Activated naive CD8-positive, alpha-beta T cell treated with anti-CD3 and anti-CD28 coated beads, Interleukin-2, amount 10 ng/mL, durations not matched to agents 7 days and 5 days (primary cell): ENCODE data around the gene MARCHF9. TPM values are rescaled to one million over a fixed set of nuclear protein-coding genes. Genes with fewer than 3 reads are reported as not detected.

ENCODE experiments used
- ATAC-seq: fragments of 150-1000 bp; cut with Tn5 transposase; one replicate; pipeline ENCODE4 v1.10.0; 2021; ENCODE audit warnings: low read depth, moderate library complexity
- POLR2A ChIA-PET: fragments of 350-600 bp; sonication (Branson Sonifier 250); formaldehyde crosslinking; loops from one replicate; lab custom pipeline; 2021; ENCODE audit warnings: antibody characterized with exemption; lab: Charles Lee
- DNase-seq: peaks from one replicate; pipeline ENCODE4 v3.0.0; 2021
- H3K27ac Mint-ChIP-seq: one replicate; pipeline ENCODE4 v1.8.0; 2022; ENCODE audit warnings: mild to moderate bottlenecking, mixed read lengths
- H3K27me3 Mint-ChIP-seq: one replicate; pipeline ENCODE4 v1.8.0; 2022; ENCODE audit warnings: mild to moderate bottlenecking, moderate library complexity, mixed read lengths
- H3K36me3 Mint-ChIP-seq: one replicate; pipeline ENCODE4 v1.8.0; 2021; ENCODE audit warnings: mild to moderate bottlenecking, mixed read lengths
- H3K4me1 Mint-ChIP-seq: one replicate; pipeline ENCODE4 v1.8.0; 2021; ENCODE audit warnings: mixed read lengths
- H3K4me3 Mint-ChIP-seq: one replicate; pipeline ENCODE4 v1.8.0; 2022; ENCODE audit warnings: mild to moderate bottlenecking, moderate library complexity, mixed read lengths
- H3K9me3 Mint-ChIP-seq: one replicate; pipeline ENCODE4 v1.8.0; 2021; ENCODE audit warnings: mixed read lengths
- total RNA-seq, 2 experiments: library from RNA; stranded (reverse); gene quantifications; one replicate each; pipeline ENCODE4 v1.2.3, GENCODE V29; 2021

MARCHF9 gene
- total RNA-seq, 2 experiments from 2014 or later = 37.1 to 38.3 TPM

- ATAC-seq (no peak), DNase-seq (no peak)
- no peaks in the 10 kb centered on the region for H3K27me3 Mint-ChIP-seq
- no peaks in the 10 kb centered on the region for H3K9me3 Mint-ChIP-seq
- H3K4me1 Mint-ChIP-seq = peaks cover 9% of the 10 kb centered on the region
- H3K36me3 Mint-ChIP-seq = peaks cover 32% of the 10 kb centered on the region
- H3K4me3 Mint-ChIP-seq = no peak overlapping the region
- POLR2A ChIA-PET = interaction anchor here (1.0 to 1.2 kb wide), 2 partner anchors 10 to 13 kb away, joined by 3 to 4 read pairs; no protein-coding TSS in a partner anchor
- H3K27ac Mint-ChIP-seq = no peak overlapping the region
Measured at GRCh38 chr12:57726884-57727757, 27.8 kb upstream of the MARCHF9 start.

- peaks cover 38% of the 10 kb centered on the region for H3K36me3 Mint-ChIP-seq
- no peaks in the 10 kb centered on the region for H3K27me3 Mint-ChIP-seq
- H3K4me1 Mint-ChIP-seq = peaks cover 7% of the 10 kb centered on the region
- DNase-seq (no peak), ATAC-seq (no peak)
- no peaks in the 10 kb centered on the region for H3K9me3 Mint-ChIP-seq
- H3K4me3 Mint-ChIP-seq = no peak overlapping the region
- no peak overlapping the region for H3K27ac Mint-ChIP-seq
- POLR2A ChIA-PET = interaction anchor here (1.0 to 1.2 kb wide), 2 partner anchors 9 to 12 kb away, joined by 3 to 4 read pairs; no protein-coding TSS in a partner anchor
Measured at GRCh38 chr12:57727758-57728395, 27.0 kb upstream of the MARCHF9 start.

- Mint-ChIP-seq H3K27me3 (no peaks in the 10 kb centered on the region), H3K36me3 (peaks cover 43% of the 10 kb centered on the region), H3K4me3 (no peak overlapping the region), H3K9me3 (no peaks in the 10 kb centered on the region), H3K4me1 (peaks cover 7% of the 10 kb centered on the region), H3K27ac (peak overlapping the region; percentile 51)
- POLR2A ChIA-PET = interaction anchor here (0.7 to 1.8 kb wide), 3 partner anchors 9 to 15 kb away, joined by 3 to 8 read pairs (median 5); partner anchors contain the start of gene TSPAN31
- peak; percentile 19 for DNase-seq
- no peak for ATAC-seq
Measured at GRCh38 chr12:57729321-57729844, 25.5 kb upstream of the MARCHF9 start.

- POLR2A ChIA-PET = interaction anchor here (1.4 to 1.8 kb wide), 4 partner anchors 9 to 14 kb away, joined by 3 to 8 read pairs (median 4); partner anchors contain the start of gene TSPAN31
- Mint-ChIP-seq H3K4me3 (no peak overlapping the region), H3K4me1 (peaks cover 6% of the 10 kb centered on the region), H3K27ac (no peak overlapping the region), H3K36me3 (peaks cover 43% of the 10 kb centered on the region), H3K9me3 (no peaks in the 10 kb centered on the region), H3K27me3 (no peaks in the 10 kb centered on the region)
- DNase-seq = peak; percentile 15
- ATAC-seq = no peak
Measured at GRCh38 chr12:57730336-57731067, 24.4 kb upstream of the MARCHF9 start.

- no peak for DNase-seq
- H3K4me3 Mint-ChIP-seq = no peak overlapping the region
- H3K4me1 Mint-ChIP-seq = peaks cover 9% of the 10 kb centered on the region
- no peak for ATAC-seq
- H3K27ac Mint-ChIP-seq = no peak overlapping the region
- peaks cover 42% of the 10 kb centered on the region for H3K36me3 Mint-ChIP-seq
- H3K9me3 Mint-ChIP-seq = no peaks in the 10 kb centered on the region
- no peaks in the 10 kb centered on the region for H3K27me3 Mint-ChIP-seq
- POLR2A ChIA-PET = interaction anchor here (0.9 to 1.5 kb wide), 4 partner anchors 8 to 13 kb away, joined by 3 to 4 read pairs (median 4); no protein-coding TSS in a partner anchor
Measured at GRCh38 chr12:57731411-57732080, 23.4 kb upstream of the MARCHF9 start.

GRCh38 chr12:57732270-57732669 lies 22.6 kb upstream of the MARCHF9 start:
- Mint-ChIP-seq H3K27ac (no peak overlapping the region), H3K4me1 (peaks cover 13% of the 10 kb centered on the region), H3K9me3 (no peaks in the 10 kb centered on the region), H3K36me3 (peaks cover 46% of the 10 kb centered on the region), H3K27me3 (no peaks in the 10 kb centered on the region), H3K4me3 (no peak overlapping the region)
- DNase-seq = no peak
- no peak for ATAC-seq
- POLR2A ChIA-PET = interaction anchor here (1.1 to 1.5 kb wide), 4 partner anchors 7 to 10 kb away, joined by 3 to 7 read pairs (median 4); no protein-coding TSS in a partner anchor

GRCh38 chr12:57732726-57733593 lies 21.9 kb upstream of the MARCHF9 start:
- Mint-ChIP-seq H3K36me3 (peaks cover 42% of the 10 kb centered on the region), H3K27ac (peak overlapping the region; percentile 42), H3K4me1 (peaks cover 11% of the 10 kb centered on the region), H3K27me3 (no peaks in the 10 kb centered on the region), H3K4me3 (no peak overlapping the region), H3K9me3 (no peaks in the 10 kb centered on the region)
- POLR2A ChIA-PET = interaction anchor here (0.7 to 1.1 kb wide), 3 partner anchors 9 to 10 kb away, joined by 3 to 7 read pairs (median 3); no protein-coding TSS in a partner anchor
- DNase-seq (no peak), ATAC-seq (no peak)

- peaks cover 37% of the 10 kb centered on the region for H3K36me3 Mint-ChIP-seq
Measured at GRCh38 chr12:57733928-57734327, 21.0 kb upstream of the MARCHF9 start.

GRCh38 chr12:57734591-57734990 lies 20.3 kb upstream of the MARCHF9 start:
- no peak overlapping the region for H3K4me3 Mint-ChIP-seq
- H3K27me3 Mint-ChIP-seq = no peaks in the 10 kb centered on the region
- peaks cover 40% of the 10 kb centered on the region for H3K36me3 Mint-ChIP-seq
- POLR2A ChIA-PET = interaction anchor here (1.2 kb wide), 1 partner anchor 9 kb away, joined by 3 read pairs; no protein-coding TSS in a partner anchor
- ATAC-seq = no peak
- DNase-seq = no peak
- H3K27ac Mint-ChIP-seq = no peak overlapping the region
- H3K9me3 Mint-ChIP-seq = no peaks in the 10 kb centered on the region
- peaks cover 19% of the 10 kb centered on the region for H3K4me1 Mint-ChIP-seq

More at GRCh38 chr12:57733928-57734327, 21.0 kb upstream of the MARCHF9 start:
- no peak for DNase-seq
- H3K4me1 Mint-ChIP-seq = peaks cover 12% of the 10 kb centered on the region
- no peak for ATAC-seq
- H3K27ac Mint-ChIP-seq = no peak overlapping the region
- H3K4me3 Mint-ChIP-seq = no peak overlapping the region
- H3K9me3 Mint-ChIP-seq = no peaks in the 10 kb centered on the region
- POLR2A ChIA-PET = interaction anchor here (1.2 kb wide), 1 partner anchor 8 kb away, joined by 3 read pairs; no protein-coding TSS in a partner anchor
- no peaks in the 10 kb centered on the region for H3K27me3 Mint-ChIP-seq

GRCh38 chr12:57735198-57735855 lies 19.6 kb upstream of the MARCHF9 start:
- no peaks in the 10 kb centered on the region for H3K27me3 Mint-ChIP-seq
- H3K9me3 Mint-ChIP-seq = no peaks in the 10 kb centered on the region
- H3K4me3 Mint-ChIP-seq = no peak overlapping the region
- H3K27ac Mint-ChIP-seq = no peak overlapping the region
- POLR2A ChIA-PET = no interaction called here
- DNase-seq = no peak
- no peak for ATAC-seq
- H3K36me3 Mint-ChIP-seq = peaks cover 40% of the 10 kb centered on the region
- peaks cover 24% of the 10 kb centered on the region for H3K4me1 Mint-ChIP-seq
